Testis (tissue), 3 donors: Measurements from ENCODE around the gene SLC10A4. TPM values are rescaled to one million over a fixed set of nuclear protein-coding genes. Genes with fewer than 3 reads are reported as not detected.

Experiments
- DNase-seq: peaks from one replicate; pipeline ENCODE4 v3.0.0-alpha.2; 2019
- H3K27ac ChIP-seq, 2 donors: fragments of 200-600 bp; sonication (generic); one replicate each; pipeline ENCODE4 v1.5.1; 2019
- H3K27me3 ChIP-seq: fragments of 200-600 bp; sonication (generic); one replicate; pipeline ENCODE4 v1.5.1; 2019
- H3K36me3 ChIP-seq: fragments of 200-600 bp; sonication (generic); one replicate; pipeline ENCODE4 v1.5.1; 2017; ENCODE audit warnings: low read depth; ENCODE audit errors: missing control alignments
- H3K4me1 ChIP-seq: fragments of 200-600 bp; sonication (generic); one replicate; pipeline ENCODE4 v1.5.1; 2019
- H3K4me3 ChIP-seq, 2 donors: fragments of 200-600 bp; sonication (generic); one replicate each; pipeline ENCODE4 v1.5.1; 2017 to 2019
- H3K9me3 ChIP-seq: fragments of 200-600 bp; sonication (generic); one replicate; pipeline ENCODE4 v1.5.1; 2017
- POLR2A ChIP-seq: fragments of 450-650 bp; IDR thresholded peaks from one replicate; pipeline ENCODE4 v1.6.1; 2017; ENCODE audit warnings: antibody characterized with exemption, mild to moderate bottlenecking, moderate library complexity
- WGBS, 2 donors: methylation state at CpG; one replicate each; pipeline ENCODE4 v1.1.5; 2018; 5-methylcytosine and 5-hydroxymethylcytosine counted together
- intact Hi-C: fragments of 100-400 bp; cut with DNase I; formaldehyde crosslinking; loops from one replicate; pipeline ENCODE4 v1.15.1; 2023; ENCODE audit warnings: low total_unique reads
- polyA plus RNA-seq: library from polyadenylated mRNA; stranded (reverse); fragments of 350-450 nt; fragmentation: Illumina TruSeq; extraction: RNeasy Lipid Tissue Mini Kit (QIAGEN cat#74804); gene quantifications from one replicate; pipeline ENCODE4 v1.2.3, GENCODE V29; 2014; ENCODE audit warnings: low read depth, low replicate concordance; ENCODE audit not compliant: insufficient read depth
- total RNA-seq, 2 donors: library from RNA; depleted of rRNA; stranded (reverse); fragments of >200 nt; gene quantifications; one replicate each; pipeline ENCODE4 v1.2.3, GENCODE V29; 2016
- TF ChIP-seq, protein P1 (sequence below), 3 experiments: fragments of 450-650 bp in 2 of 3; fragments of 200-600 bp in 1 of 3; sonication (generic) in 1 of 3; IDR thresholded peaks; one replicate each; pipeline ENCODE4 v1.5.1; 2016 to 2019; ENCODE audit warnings: antibody characterized with exemption in 3 of 3, mild to moderate bottlenecking in 2 of 3, moderate library complexity in 1 of 3

SLC10A4 gene
- total and polyA plus RNA-seq, 3 donors from 2014 or later, result 0.69 to 2.0 (median 1.1) TPM

DNA sequence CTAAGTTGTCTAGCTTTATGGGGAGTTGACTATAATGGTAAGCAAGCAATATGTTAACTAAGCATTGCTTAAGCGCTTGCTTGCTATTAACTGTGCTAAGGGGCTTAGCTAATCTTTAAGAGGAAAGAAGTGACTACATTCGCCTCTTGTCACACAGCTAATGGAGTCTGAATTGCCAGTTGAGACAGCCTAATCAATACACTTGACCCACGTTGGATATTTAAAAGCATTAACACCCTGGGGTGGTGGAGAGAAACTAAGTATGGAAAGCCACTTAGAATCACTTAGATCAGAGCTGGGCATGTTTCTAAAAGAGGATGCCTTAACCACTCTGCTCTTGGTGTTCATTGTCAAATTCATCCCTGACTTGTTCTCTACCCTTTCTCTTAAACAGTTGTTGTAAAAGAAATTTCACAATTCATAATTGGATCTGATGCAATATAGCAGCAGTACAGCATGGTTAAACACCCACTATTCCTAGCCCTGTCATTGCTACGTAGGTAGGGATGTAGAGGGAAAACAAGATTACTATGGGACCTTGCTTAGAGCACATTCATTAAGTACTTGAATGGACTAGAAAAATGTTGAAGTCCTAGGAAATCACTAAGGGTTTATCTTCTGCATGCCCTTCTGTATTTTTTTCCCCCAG lies 10.4 kb downstream of the SLC10A4 start:
- H3K27ac ChIP-seq, result no peak overlapping the region
- no peak overlapping the region for H3K4me3 ChIP-seq
- 79 to 83% methylated on average over 4 of the region's 4 CpGs for WGBS, 2 donors
- intact Hi-C loops, result no loop called here
- no peaks in the 10 kb centered on the region for H3K27me3 ChIP-seq
- H3K9me3 ChIP-seq, result no peaks in the 10 kb centered on the region
- H3K36me3 ChIP-seq, result no peaks in the 10 kb centered on the region
- DNase-seq, result no peak
- H3K4me1 ChIP-seq, result no peaks in the 10 kb centered on the region
- no peak for TF ChIP-seq POLR2A
- TF ChIP-seq, protein P1, sequence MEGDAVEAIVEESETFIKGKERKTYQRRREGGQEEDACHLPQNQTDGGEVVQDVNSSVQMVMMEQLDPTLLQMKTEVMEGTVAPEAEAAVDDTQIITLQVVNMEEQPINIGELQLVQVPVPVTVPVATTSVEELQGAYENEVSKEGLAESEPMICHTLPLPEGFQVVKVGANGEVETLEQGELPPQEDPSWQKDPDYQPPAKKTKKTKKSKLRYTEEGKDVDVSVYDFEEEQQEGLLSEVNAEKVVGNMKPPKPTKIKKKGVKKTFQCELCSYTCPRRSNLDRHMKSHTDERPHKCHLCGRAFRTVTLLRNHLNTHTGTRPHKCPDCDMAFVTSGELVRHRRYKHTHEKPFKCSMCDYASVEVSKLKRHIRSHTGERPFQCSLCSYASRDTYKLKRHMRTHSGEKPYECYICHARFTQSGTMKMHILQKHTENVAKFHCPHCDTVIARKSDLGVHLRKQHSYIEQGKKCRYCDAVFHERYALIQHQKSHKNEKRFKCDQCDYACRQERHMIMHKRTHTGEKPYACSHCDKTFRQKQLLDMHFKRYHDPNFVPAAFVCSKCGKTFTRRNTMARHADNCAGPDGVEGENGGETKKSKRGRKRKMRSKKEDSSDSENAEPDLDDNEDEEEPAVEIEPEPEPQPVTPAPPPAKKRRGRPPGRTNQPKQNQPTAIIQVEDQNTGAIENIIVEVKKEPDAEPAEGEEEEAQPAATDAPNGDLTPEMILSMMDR (IDR thresholded peaks at IDR 0.05), result no peak

DNA sequence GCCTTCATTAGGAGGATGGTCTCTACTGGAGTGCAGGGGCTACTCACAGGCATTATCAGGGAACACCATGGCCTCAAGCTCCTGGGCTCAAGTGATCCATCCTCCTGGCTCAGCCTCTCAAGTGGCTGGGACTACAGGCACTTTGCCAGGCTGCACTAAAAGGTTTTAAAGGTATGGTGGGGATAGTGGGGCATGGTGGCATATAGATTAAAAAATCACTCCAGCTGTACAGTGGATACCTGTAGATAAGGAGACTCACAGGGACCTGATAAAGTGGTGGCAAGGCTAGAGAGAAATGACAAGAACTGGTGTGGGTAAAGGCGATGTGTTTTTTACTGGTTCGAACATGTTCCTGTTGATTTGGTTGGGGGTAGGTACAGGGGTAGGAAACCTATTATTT lies 12.8 kb downstream of the SLC10A4 start:
- Histone ChIP-seq H3K36me3 (no peaks in the 10 kb centered on the region), H3K27ac (no peak overlapping the region), H3K27me3 (no peaks in the 10 kb centered on the region), H3K9me3 (no peaks in the 10 kb centered on the region), H3K4me1 (no peaks in the 10 kb centered on the region), H3K4me3 (no peak overlapping the region)
- TF ChIP-seq, protein P1 (IDR thresholded peaks at IDR 0.05), result no peak
- TF ChIP-seq POLR2A, result no peak
- intact Hi-C loops, result no loop called here
- 87 to 96% methylated on average over 2 of the region's 2 CpGs for WGBS, 2 donors
- no peak for DNase-seq

DNA sequence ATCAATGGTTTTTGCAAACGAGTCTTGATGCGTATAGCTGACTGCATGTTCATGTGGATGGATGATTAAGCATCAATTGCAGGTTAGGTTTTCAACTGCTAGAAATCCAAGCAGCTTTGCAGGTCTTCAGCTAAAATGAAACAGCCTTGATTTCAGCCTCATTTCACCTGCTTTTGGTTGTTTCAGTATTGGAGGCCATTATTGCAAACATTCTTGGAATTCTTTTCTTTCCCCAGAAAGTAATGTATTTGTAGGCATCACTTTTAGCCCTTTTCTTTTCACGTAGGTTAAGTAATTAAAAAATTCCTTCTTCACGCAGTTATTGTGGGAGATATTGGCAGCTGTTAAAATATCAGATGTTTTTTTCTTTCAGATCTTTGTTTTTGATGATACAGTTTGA lies 15.8 kb downstream of the SLC10A4 start:
- intact Hi-C loops, result no loop called here
- H3K4me1 ChIP-seq, result no peaks in the 10 kb centered on the region
- 87 to 90% methylated on average over 4 of the region's 4 CpGs for WGBS, 2 donors

DNA sequence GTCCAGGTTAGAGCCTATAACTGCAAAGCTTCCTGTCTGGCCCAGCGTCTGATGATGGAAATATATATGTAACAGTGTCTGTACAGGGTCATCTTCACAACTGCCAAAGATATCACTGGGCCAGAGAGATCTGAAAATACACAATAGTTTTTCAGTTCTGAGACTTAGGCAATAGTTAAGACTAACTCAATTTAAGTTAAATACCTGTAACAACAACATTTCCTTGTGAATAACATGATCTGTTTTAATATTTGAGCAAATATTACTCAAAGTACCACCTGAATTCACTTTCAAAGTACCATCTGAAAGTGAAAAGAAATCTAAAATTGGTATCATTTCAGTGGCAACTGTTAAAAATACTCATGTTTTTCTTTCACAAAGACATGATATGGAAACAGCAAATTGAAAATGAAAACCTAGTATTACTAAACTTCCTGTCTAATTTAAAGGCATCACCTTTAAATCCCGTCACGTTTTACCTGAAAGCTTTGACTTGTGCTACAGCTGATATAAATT lies 16.5 kb downstream of the SLC10A4 start:
- WGBS, 2 donors, result 85 to 87% methylated on average over 3 of the region's 3 CpGs
- no peaks in the 10 kb centered on the region for H3K36me3 ChIP-seq
- intact Hi-C loops, result no loop called here

More for the DNA sequence above, 15.8 kb downstream of the SLC10A4 start:
- Histone ChIP-seq H3K4me3 (no peak overlapping the region), H3K36me3 (no peaks in the 10 kb centered on the region), H3K9me3 (no peaks in the 10 kb centered on the region), H3K27me3 (no peaks in the 10 kb centered on the region), H3K27ac (no peak overlapping the region)
- TF ChIP-seq POLR2A, result no peak
- TF ChIP-seq, protein P1 (IDR thresholded peaks at IDR 0.05), result no peak
- DNase-seq, result no peak

More for the DNA sequence above, 16.5 kb downstream of the SLC10A4 start:
- TF ChIP-seq POLR2A, result no peak
- TF ChIP-seq, protein P1 (IDR thresholded peaks at IDR 0.05), result no peak
- Histone ChIP-seq H3K27ac (no peak overlapping the region), H3K9me3 (no peaks in the 10 kb centered on the region), H3K4me3 (no peak overlapping the region), H3K27me3 (no peaks in the 10 kb centered on the region), H3K4me1 (no peaks in the 10 kb centered on the region)
- no peak for DNase-seq
